Hepatocyte (in vitro differentiated cells): ENCODE results near the gene ARHGDIG.

ENCODE experiments used
- EZH2 ChIP-seq: fragments of 200-600 bp; sonication (generic); IDR thresholded peaks from 2 replicates; pipeline ENCODE4 v1.6.1; 2016; ENCODE audit warnings: antibody characterized with exemption, mild to moderate bottlenecking, borderline replicate concordance
- EZH2phosphoT487 ChIP-seq: fragments of 200-600 bp; sonication (generic); IDR thresholded peaks from one replicate; pipeline ENCODE4 v1.6.1; 2018; ENCODE audit warnings: antibody characterized with exemption, mild to moderate bottlenecking, low read depth, moderate library complexity; ENCODE audit not compliant: unreplicated experiment, severe bottlenecking
- TF ChIP-seq, protein P1 (sequence below): fragments of 200-600 bp; sonication (generic); IDR thresholded peaks from 2 replicates; pipeline ENCODE4 v1.5.1; 2016; ENCODE audit warnings: antibody characterized with exemption, mild to moderate bottlenecking; ENCODE audit not compliant: poor library complexity

DNA sequence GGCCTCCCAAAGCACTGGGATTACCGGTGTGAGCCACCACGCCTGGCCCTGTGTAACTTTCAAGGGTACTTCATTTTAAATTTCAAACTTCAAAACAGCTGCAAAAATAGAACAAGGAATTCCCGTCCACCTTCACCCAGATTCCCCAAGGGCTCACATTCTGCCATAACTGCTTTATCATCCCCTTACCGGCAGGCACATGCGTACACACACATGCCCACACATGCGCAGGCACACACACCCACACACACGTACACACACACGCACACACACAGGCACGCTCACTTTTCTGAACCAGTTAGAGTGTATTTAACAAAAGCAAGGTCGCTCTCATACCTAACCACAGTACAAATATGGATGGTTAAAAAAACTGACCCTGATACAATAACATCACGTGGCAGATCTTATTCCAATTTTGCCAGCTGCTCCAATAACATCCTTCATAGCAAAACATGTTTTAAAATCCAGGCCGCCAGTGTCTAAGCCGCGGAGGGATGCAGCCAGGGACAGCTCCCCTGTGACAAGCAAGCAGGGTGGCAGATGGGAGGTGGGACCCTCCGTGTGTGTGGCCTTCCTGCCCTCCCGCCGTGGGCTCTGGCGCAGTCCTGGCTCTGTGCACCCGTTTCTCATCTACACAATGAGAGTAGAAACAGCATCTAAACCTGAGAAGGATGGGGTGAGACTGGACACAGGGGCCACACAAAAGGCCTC is 25.7 kb downstream of the ARHGDIG start:
- TF ChIP-seq, protein P1, sequence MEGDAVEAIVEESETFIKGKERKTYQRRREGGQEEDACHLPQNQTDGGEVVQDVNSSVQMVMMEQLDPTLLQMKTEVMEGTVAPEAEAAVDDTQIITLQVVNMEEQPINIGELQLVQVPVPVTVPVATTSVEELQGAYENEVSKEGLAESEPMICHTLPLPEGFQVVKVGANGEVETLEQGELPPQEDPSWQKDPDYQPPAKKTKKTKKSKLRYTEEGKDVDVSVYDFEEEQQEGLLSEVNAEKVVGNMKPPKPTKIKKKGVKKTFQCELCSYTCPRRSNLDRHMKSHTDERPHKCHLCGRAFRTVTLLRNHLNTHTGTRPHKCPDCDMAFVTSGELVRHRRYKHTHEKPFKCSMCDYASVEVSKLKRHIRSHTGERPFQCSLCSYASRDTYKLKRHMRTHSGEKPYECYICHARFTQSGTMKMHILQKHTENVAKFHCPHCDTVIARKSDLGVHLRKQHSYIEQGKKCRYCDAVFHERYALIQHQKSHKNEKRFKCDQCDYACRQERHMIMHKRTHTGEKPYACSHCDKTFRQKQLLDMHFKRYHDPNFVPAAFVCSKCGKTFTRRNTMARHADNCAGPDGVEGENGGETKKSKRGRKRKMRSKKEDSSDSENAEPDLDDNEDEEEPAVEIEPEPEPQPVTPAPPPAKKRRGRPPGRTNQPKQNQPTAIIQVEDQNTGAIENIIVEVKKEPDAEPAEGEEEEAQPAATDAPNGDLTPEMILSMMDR, result no peak
- no peak for TF ChIP-seq EZH2phosphoT487
- TF ChIP-seq EZH2, result no peak
